A549 (cell line): Measurements from ENCODE around the gene RNU2-63P. TPM values are rescaled to one million over a fixed set of nuclear protein-coding genes. Genes with fewer than 3 reads are reported as not detected.

Experiments used
- ATAC-seq, 2 experiments: fragments of 200-7000 bp in 1 of 2; fragments of >200 bp in 1 of 2; cut with Nextera tagmentation in 1 of 2; cut with Tn5 transposase in 1 of 2; 3 replicates each; pipeline versions ENCODE4 v1.8.0 to v1.9.1; 2018 to 2020; ENCODE audit warnings: mild to moderate bottlenecking in 1 of 2, moderate library complexity in 1 of 2
- CTCF ChIA-PET: fragments of 300-600 bp; sonication (Branson Sonifier 250); formaldehyde crosslinking; extraction: SDS; loops from one replicate; lab custom pipeline; 2021; ENCODE audit warnings: antibody characterized with exemption, inconsistent platforms; lab: Yijun Ruan, JAX
- POLR2A ChIA-PET: fragments of 350-600 bp; formaldehyde crosslinking; extraction: SDS; loops from one replicate; lab custom pipeline; 2021; ENCODE audit warnings: antibody characterized with exemption, inconsistent platforms; lab: Yijun Ruan, JAX
- DNase-seq, 2 experiments: peaks; one replicate each; pipeline versions ENCODE4 v3.0.0 to v3.0.0-alpha.2; 2011 to 2016; ENCODE audit warnings: low read depth in 1 of 2, low spot score in 1 of 2
- FAIRE-seq: peaks from 2 replicates; lab custom pipeline; 2011; peaks lifted over from hg19 to GRCh38; lab: Jason Lieb, UNC
- H3K27ac ChIP-seq, 2 experiments: fragments of >200 bp; sonication (Bioruptor Twin); formaldehyde crosslinking; 3 replicates each; pipeline ENCODE4 v1.5.1; 2016 to 2017
- H3K4me1 ChIP-seq: fragments of >200 bp; sonication (Bioruptor Twin); formaldehyde crosslinking; 3 replicates; pipeline ENCODE4 v1.6.1; 2016
- H3K4me2 ChIP-seq: fragments of >200 bp; sonication (Bioruptor Twin); formaldehyde crosslinking; 3 replicates; pipeline ENCODE4 v1.6.1; 2016
- H3K4me3 ChIP-seq: fragments of >200 bp; sonication (Bioruptor Twin); formaldehyde crosslinking; 3 replicates; pipeline ENCODE4 v1.5.1; 2016
- H3K9me3 ChIP-seq: fragments of >200 bp; sonication (Bioruptor Twin); formaldehyde crosslinking; 3 replicates; pipeline ENCODE4 v1.6.1; 2016
- CEBPB ChIP-seq, 2 experiments: fragments of >200 bp in 1 of 2; sonication (Bioruptor Twin) in 1 of 2; formaldehyde crosslinking in 1 of 2; IDR thresholded peaks; 2 replicates each; pipeline ENCODE4 v1.6.1; 2012 to 2016
- EHMT2 ChIP-seq: fragments of 200-600 bp; sonication (generic); IDR thresholded peaks from 2 replicates; pipeline ENCODE4 v1.6.1; 2016; ENCODE audit warnings: antibody characterized with exemption, low read depth, mild to moderate bottlenecking, moderate library complexity
- EP300 ChIP-seq, 2 experiments: fragments of >200 bp; sonication (Bioruptor Twin); formaldehyde crosslinking; IDR thresholded peaks; 2 replicates in 1 of 2; 3 replicates in 1 of 2; pipeline ENCODE4 v1.6.1; 2016 to 2017
- FOSL2 ChIP-seq, 2 experiments: fragments of 450-650 bp in 1 of 2; fragments of >200 bp in 1 of 2; sonication (Bioruptor Twin) in 1 of 2; formaldehyde crosslinking; IDR thresholded peaks; 2 replicates each; pipeline versions ENCODE4 v1.5.0 to v1.6.1; 2016 to 2020; ENCODE audit warnings: mild to moderate bottlenecking in 1 of 2, moderate library complexity in 1 of 2
- GATA3 ChIP-seq: IDR thresholded peaks from 2 replicates; pipeline ENCODE4 v1.6.1; 2012; ENCODE audit warnings: borderline replicate concordance
- JUN ChIP-seq, 2 experiments: fragments of >200 bp; sonication (Bioruptor Twin); formaldehyde crosslinking; IDR thresholded peaks; 2 replicates in 1 of 2; 3 replicates in 1 of 2; pipeline ENCODE4 v1.6.1; 2016 to 2017
- JUNB ChIP-seq: fragments of >200 bp; sonication (Bioruptor Twin); formaldehyde crosslinking; IDR thresholded peaks from 2 replicates; pipeline ENCODE4 v1.6.1; 2016
- POLR2AphosphoS2 ChIP-seq: conservative IDR thresholded peaks from 2 replicates; pipeline ENCODE4 v1.6.1; 2012; ENCODE audit warnings: low read length, improper control_type of control experiment, inconsistent platforms
- RAD21 ChIP-seq, 2 experiments: fragments of >200 bp in 1 of 2; sonication (Bioruptor Twin) in 1 of 2; formaldehyde crosslinking in 1 of 2; IDR thresholded peaks in 1 of 2; conservative IDR thresholded peaks in 1 of 2; 2 replicates in 1 of 2; 3 replicates in 1 of 2; pipeline ENCODE4 v1.6.1; 2012 to 2018; ENCODE audit warnings: inconsistent platforms in 1 of 2
- SMC3 ChIP-seq: fragments of >200 bp; sonication (Bioruptor Twin); formaldehyde crosslinking; IDR thresholded peaks from 3 replicates; pipeline ENCODE4 v1.6.1; 2018; ENCODE audit warnings: inconsistent platforms
- SREBF2 ChIP-seq: fragments of 450-650 bp; IDR thresholded peaks from 2 replicates; pipeline ENCODE4 v1.6.1; 2014; ENCODE audit warnings: mild to moderate bottlenecking, moderate library complexity
- TFCP2L1 ChIP-seq: fragments of 250-450 bp; sonication (Bioruptor Pico); IDR thresholded peaks from 2 replicates; pipeline ENCODE4 v1.5.0; 2021; ENCODE audit warnings: mild to moderate bottlenecking
- TP53 ChIP-seq: fragments of 250-450 bp; sonication (Bioruptor Pico); IDR thresholded peaks from 2 replicates; pipeline ENCODE4 v1.5.0; 2021; ENCODE audit warnings: mild to moderate bottlenecking, moderate library complexity
- ZC3H11A ChIP-seq: fragments of 450-650 bp; IDR thresholded peaks from 2 replicates; pipeline ENCODE4 v1.6.1; 2014; ENCODE audit warnings: antibody characterized with exemption, mild to moderate bottlenecking
- ZSCAN20 ChIP-seq: fragments of 250-450 bp; sonication (Bioruptor Pico); IDR thresholded peaks from 2 replicates; pipeline ENCODE4 v1.8.0; 2022; ENCODE audit warnings: mild to moderate bottlenecking, moderate library complexity
- WGBS: methylation state at CpG from one replicate; pipeline ENCODE4 v1.1.6; 2017; ENCODE audit errors: missing lambda C conversion rate; 5-methylcytosine and 5-hydroxymethylcytosine counted together
- polyA plus RNA-seq, 4 experiments: library from polyadenylated mRNA; depleted of rRNA in 3 of 4; stranded (reverse); fragments of >200 nt; fragmentation: RNase III in 1 of 4; extraction: RNeasy Plus Mini Kit Qiagen cat#74134 plus additional on column Dnase treatment in 1 of 4; gene quantifications; 2 replicates in 3 of 4; 3 replicates in 1 of 4; pipeline ENCODE4 v1.2.3, GENCODE V29; 2011 to 2017
- TF ChIP-seq, protein P1 (sequence below): fragments of 150-350 bp; IDR thresholded peaks from 2 replicates; pipeline ENCODE4 v1.6.1; 2014; ENCODE audit warnings: low read depth, mild to moderate bottlenecking, low read length
- TF ChIP-seq, protein P2 (sequence below): IDR thresholded peaks from 2 replicates; pipeline ENCODE4 v1.6.1; 2012; ENCODE audit warnings: low read depth, borderline replicate concordance
- TF ChIP-seq, protein P3 (sequence below): IDR thresholded peaks from 2 replicates; pipeline ENCODE4 v1.6.1; 2012
- TF ChIP-seq, protein P4 (sequence below): IDR thresholded peaks from 2 replicates; pipeline ENCODE4 v1.6.1; 2012
- TF ChIP-seq, protein P5 (sequence below): fragments of >200 bp; sonication (Bioruptor Twin); formaldehyde crosslinking; IDR thresholded peaks from 3 replicates; pipeline ENCODE4 v1.5.1; 2016

Gene RNU2-63P
- polyA plus RNA-seq, 2 of the 4 experiments (the other 2 are of a cell fraction), result 33.0 TPM; not detected in 1

DNA sequence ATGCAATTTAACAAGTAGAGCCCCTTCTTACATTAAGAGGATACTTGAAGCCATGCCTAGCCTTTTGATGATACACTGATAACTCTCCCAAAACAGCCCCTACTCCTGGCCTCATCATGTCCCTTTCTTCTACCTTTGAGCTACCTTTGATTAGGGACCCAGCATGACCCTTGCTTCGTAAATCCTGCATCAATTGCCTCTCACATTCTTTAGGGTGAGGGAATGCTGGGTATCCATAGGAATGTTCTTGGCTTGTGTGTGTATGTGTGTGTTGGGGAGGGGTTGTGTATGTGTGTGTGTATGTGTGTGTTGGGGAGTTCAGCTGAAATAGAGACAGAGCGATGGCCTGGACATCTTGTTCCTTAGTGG, 44.5 kb upstream of the RNU2-63P start:
- Histone ChIP-seq H3K27ac (no peak overlapping the region), H3K4me2 (no peak overlapping the region), H3K4me1 (peaks cover 10% of the 10 kb centered on the region), H3K9me3 (no peaks in the 10 kb centered on the region)
- ChIA-PET POLR2A (interaction anchor here (0.7 to 1.8 kb wide), 3 partner anchors 23 to 99 kb away, joined by 3 to 7 read pairs (median 3); partner anchors contain the start of gene RNU2-63P), CTCF (interaction anchor here (0.6 to 5.0 kb wide), 59 partner anchors 9 to 611 kb away, joined by 3 to 181 read pairs (median 5); partner anchors contain the start of gene RNU2-63P)
- peak in 1 of 2 experiments; percentile 13; a peak in 2 of 6 replicates for ATAC-seq
- DNase-seq, result no peak
- no peak for FAIRE-seq
- TF ChIP-seq, protein P1, sequence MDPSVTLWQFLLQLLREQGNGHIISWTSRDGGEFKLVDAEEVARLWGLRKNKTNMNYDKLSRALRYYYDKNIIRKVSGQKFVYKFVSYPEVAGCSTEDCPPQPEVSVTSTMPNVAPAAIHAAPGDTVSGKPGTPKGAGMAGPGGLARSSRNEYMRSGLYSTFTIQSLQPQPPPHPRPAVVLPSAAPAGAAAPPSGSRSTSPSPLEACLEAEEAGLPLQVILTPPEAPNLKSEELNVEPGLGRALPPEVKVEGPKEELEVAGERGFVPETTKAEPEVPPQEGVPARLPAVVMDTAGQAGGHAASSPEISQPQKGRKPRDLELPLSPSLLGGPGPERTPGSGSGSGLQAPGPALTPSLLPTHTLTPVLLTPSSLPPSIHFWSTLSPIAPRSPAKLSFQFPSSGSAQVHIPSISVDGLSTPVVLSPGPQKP, result no peak
- no peak for TF ChIP-seq EHMT2
- TF ChIP-seq, protein P2, sequence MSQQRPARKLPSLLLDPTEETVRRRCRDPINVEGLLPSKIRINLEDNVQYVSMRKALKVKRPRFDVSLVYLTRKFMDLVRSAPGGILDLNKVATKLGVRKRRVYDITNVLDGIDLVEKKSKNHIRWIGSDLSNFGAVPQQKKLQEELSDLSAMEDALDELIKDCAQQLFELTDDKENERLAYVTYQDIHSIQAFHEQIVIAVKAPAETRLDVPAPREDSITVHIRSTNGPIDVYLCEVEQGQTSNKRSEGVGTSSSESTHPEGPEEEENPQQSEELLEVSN, result no peak
- TF ChIP-seq SREBF2, result no peak
- no peak for TF ChIP-seq POLR2AphosphoS2
- TF ChIP-seq ZC3H11A, result no peak
- TF ChIP-seq ZSCAN20, result no peak
- no peak for TF ChIP-seq CEBPB (IDR thresholded peaks at IDR 0.05)
- TF ChIP-seq FOSL2 (IDR thresholded peaks at IDR 0.05), result no peak
- no peak for TF ChIP-seq FOSL2 (CRISPR knock-in tag; IDR thresholded peaks at IDR 0.05)
- TF ChIP-seq JUNB, result no peak
- TF ChIP-seq, protein P3, sequence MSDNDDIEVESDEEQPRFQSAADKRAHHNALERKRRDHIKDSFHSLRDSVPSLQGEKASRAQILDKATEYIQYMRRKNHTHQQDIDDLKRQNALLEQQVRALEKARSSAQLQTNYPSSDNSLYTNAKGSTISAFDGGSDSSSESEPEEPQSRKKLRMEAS, result no peak
- TF ChIP-seq, all 56 proteins: peak for 0
- no peak overlapping the region for H3K4me3 ChIP-seq
- WGBS, result 39% methylated on average over 2 of the region's 2 CpGs

DNA sequence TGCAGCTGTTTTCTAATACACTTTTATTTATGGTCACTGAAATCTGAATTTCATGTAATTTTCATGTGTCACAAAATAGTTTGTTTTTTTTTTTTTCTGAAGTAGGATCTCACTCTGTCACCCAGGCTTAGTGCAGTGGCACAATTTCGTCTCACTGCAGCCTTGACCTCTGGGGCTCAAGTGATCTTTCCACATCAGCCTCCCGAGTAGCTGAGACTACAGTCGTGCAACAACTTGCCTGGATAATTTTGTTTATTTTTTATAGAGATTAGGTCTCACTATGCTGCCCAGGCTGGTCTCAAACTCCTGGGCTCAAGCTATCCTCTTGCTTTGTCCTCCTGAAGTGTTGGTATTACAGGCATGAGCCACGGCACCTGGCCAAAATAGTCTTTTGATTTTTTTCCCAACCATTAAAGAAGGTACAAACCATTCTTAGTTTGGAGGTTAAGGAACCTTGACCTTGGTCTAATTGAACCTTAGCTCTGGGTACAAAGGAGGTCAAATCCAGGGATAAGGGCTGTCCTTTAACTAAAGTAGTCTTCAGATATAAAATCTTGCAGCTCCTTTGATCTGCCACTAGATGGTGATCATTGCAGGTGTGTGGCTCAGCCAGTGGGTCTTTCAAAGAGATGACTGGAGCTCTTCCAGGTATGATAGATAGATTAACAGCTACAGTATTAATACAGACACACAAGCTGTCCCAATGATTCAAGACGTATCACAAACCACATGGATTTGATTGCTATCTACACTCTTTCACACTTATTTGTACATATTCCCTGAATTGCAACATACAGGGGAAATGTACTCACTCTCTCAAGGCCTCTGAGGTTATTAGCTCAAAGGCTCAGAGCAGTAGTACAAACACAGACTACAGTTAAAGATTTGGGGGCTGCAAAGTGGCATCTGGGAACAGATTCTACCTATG, 43.9 kb upstream of the RNU2-63P start:
- CTCF ChIA-PET, result interaction anchor here (0.6 to 5.0 kb wide), 62 partner anchors 8 to 612 kb away, joined by 3 to 181 read pairs (median 5); partner anchors contain the start of gene RNU2-63P
- Histone ChIP-seq H3K9me3 (no peaks in the 10 kb centered on the region), H3K4me2 (no peak overlapping the region), H3K4me1 (peaks cover 10% of the 10 kb centered on the region), H3K27ac (no peak overlapping the region), H3K4me3 (no peak overlapping the region)
- WGBS, result 36% methylated on average over 5 of the region's 5 CpGs
- ATAC-seq, result peak; percentile 55 to 59; a peak in 5 of 6 replicates
- TF ChIP-seq, protein P2, result no peak
- no peak for TF ChIP-seq TP53 (CRISPR knock-in tag)
- no peak for TF ChIP-seq EP300 (IDR thresholded peaks at IDR 0.05)
- TF ChIP-seq, protein P4, sequence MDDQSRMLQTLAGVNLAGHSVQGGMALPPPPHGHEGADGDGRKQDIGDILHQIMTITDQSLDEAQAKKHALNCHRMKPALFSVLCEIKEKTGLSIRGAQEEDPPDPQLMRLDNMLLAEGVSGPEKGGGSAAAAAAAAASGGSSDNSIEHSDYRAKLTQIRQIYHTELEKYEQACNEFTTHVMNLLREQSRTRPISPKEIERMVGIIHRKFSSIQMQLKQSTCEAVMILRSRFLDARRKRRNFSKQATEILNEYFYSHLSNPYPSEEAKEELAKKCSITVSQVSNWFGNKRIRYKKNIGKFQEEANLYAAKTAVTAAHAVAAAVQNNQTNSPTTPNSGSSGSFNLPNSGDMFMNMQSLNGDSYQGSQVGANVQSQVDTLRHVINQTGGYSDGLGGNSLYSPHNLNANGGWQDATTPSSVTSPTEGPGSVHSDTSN, result no peak
- TF ChIP-seq, protein P5, sequence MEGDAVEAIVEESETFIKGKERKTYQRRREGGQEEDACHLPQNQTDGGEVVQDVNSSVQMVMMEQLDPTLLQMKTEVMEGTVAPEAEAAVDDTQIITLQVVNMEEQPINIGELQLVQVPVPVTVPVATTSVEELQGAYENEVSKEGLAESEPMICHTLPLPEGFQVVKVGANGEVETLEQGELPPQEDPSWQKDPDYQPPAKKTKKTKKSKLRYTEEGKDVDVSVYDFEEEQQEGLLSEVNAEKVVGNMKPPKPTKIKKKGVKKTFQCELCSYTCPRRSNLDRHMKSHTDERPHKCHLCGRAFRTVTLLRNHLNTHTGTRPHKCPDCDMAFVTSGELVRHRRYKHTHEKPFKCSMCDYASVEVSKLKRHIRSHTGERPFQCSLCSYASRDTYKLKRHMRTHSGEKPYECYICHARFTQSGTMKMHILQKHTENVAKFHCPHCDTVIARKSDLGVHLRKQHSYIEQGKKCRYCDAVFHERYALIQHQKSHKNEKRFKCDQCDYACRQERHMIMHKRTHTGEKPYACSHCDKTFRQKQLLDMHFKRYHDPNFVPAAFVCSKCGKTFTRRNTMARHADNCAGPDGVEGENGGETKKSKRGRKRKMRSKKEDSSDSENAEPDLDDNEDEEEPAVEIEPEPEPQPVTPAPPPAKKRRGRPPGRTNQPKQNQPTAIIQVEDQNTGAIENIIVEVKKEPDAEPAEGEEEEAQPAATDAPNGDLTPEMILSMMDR, result peak; percentile 90
- TF ChIP-seq SMC3, result peak; percentile 79
- no peak for TF ChIP-seq TFCP2L1
- TF ChIP-seq RAD21 (conservative IDR thresholded peaks at IDR 0.05 in 1 of 2, IDR thresholded peaks at IDR 0.05 in 1 of 2), result peak; percentile 79 to 89
- TF ChIP-seq CEBPB (IDR thresholded peaks at IDR 0.05), result peak in 1 of 2 experiments; percentile 9; a peak in 1 of 4 replicates
- TF ChIP-seq JUN (IDR thresholded peaks at IDR 0.05), result no peak
- no peak for TF ChIP-seq GATA3
- DNase-seq, result peak; percentile 55 to 70
- no peak for FAIRE-seq
- POLR2A ChIA-PET, result interaction anchor here (0.7 to 1.8 kb wide), 3 partner anchors 22 to 100 kb away, joined by 3 to 7 read pairs (median 3); partner anchors contain the start of gene RNU2-63P
